HCT116 (cell line): ENCODE data around the gene FADD.

Experiments
- CEBPB ChIP-seq: IDR thresholded peaks from 2 replicates; pipeline ENCODE4 v1.6.1; 2012; ENCODE audit warnings: low read depth
- EZH2phosphoT487 ChIP-seq: fragments of 200-600 bp; IDR thresholded peaks from 2 replicates; pipeline ENCODE4 v1.6.1; 2018; ENCODE audit warnings: antibody characterized with exemption, borderline replicate concordance
- POLR2A ChIP-seq: IDR thresholded peaks from 2 replicates; pipeline ENCODE4 v1.7.0; 2011; ENCODE audit warnings: borderline replicate concordance; ENCODE audit not compliant: insufficient read depth, insufficient read length; ENCODE audit errors: extremely low read depth
- POLR2AphosphoS5 ChIP-seq: IDR thresholded peaks from 2 replicates; pipeline ENCODE4 v1.6.1; 2011; ENCODE audit warnings: mild to moderate bottlenecking, low read depth, low read length, moderate library complexity
- RAD21 ChIP-seq: IDR thresholded peaks from 2 replicates; pipeline ENCODE4 v1.6.1; 2012; ENCODE audit warnings: low read depth, mild to moderate bottlenecking
- YY1 ChIP-seq: IDR thresholded peaks from 2 replicates; pipeline ENCODE4 v1.6.1; 2011; ENCODE audit warnings: low read length, low read depth, moderate library complexity, mild to moderate bottlenecking; ENCODE audit not compliant: insufficient replicate concordance; ENCODE audit errors: extremely low read depth
- TF ChIP-seq, protein P1 (sequence below), 3 experiments: fragments of 200-600 bp in 1 of 3; sonication (generic) in 1 of 3; IDR thresholded peaks in 2 of 3; conservative IDR thresholded peaks in 1 of 3; 2 replicates each; pipeline ENCODE4 v1.5.1; 2012 to 2017; ENCODE audit warnings: low read depth in 2 of 3, low read length in 2 of 3, antibody characterized with exemption in 1 of 3, borderline replicate concordance in 1 of 3, control low read depth in 1 of 3, mild to moderate bottlenecking in 1 of 3, mixed read lengths in 1 of 3, mixed run types in 1 of 3, moderate library complexity in 1 of 3; ENCODE audit not compliant: insufficient read depth in 1 of 3
- TF ChIP-seq, protein P2 (sequence below): IDR thresholded peaks from 2 replicates; pipeline ENCODE4 v1.6.1; 2012

DNA sequence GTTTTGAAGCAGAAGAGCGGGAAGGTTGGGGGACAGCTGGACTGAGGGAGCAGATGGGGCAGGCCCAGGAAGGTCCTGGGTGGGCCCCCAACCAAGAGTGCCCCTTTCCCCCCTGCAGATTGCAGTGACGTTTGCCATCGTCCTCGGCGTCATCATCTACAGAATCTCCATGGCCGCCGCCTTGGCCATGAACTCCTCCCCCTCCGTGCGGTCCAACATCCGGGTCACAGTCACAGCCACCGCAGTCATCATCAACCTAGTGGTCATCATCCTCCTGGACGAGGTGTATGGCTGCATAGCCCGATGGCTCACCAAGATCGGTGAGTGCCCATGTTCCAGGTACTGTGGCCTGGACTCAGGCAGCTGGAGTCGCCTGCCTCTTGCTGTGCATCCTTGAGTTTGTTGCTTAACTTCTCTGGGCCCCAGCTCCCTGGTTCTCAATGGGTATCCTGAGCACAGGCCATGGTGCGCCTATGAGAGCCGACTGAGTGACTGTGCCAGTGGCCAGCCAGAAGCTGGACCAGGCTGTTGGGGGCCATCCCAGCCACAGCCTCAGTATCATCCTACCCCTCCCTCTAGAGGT lies 42.0 kb upstream of the FADD start:
- TF ChIP-seq EZH2phosphoT487 (no peak), POLR2A (no peak), RAD21 (no peak), POLR2AphosphoS5 (no peak), CEBPB (no peak), YY1 (no peak)
- TF ChIP-seq, protein P1, sequence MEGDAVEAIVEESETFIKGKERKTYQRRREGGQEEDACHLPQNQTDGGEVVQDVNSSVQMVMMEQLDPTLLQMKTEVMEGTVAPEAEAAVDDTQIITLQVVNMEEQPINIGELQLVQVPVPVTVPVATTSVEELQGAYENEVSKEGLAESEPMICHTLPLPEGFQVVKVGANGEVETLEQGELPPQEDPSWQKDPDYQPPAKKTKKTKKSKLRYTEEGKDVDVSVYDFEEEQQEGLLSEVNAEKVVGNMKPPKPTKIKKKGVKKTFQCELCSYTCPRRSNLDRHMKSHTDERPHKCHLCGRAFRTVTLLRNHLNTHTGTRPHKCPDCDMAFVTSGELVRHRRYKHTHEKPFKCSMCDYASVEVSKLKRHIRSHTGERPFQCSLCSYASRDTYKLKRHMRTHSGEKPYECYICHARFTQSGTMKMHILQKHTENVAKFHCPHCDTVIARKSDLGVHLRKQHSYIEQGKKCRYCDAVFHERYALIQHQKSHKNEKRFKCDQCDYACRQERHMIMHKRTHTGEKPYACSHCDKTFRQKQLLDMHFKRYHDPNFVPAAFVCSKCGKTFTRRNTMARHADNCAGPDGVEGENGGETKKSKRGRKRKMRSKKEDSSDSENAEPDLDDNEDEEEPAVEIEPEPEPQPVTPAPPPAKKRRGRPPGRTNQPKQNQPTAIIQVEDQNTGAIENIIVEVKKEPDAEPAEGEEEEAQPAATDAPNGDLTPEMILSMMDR (IDR thresholded peaks at IDR 0.05 in 2 of 3, conservative IDR thresholded peaks at IDR 0.05 in 1 of 3; ENCODE audit: borderline replicate concordance in 1 of 3, insufficient read depth in 1 of 3, low read depth in 2 of 3, low read length in 2 of 3) = no peak
- TF ChIP-seq, protein P2, sequence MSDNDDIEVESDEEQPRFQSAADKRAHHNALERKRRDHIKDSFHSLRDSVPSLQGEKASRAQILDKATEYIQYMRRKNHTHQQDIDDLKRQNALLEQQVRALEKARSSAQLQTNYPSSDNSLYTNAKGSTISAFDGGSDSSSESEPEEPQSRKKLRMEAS = no peak
